GM21576 (cell line): ENCODE results near the gene IL21R.

Experiments used
- ATAC-seq: cut with Tn5 transposase; IDR thresholded peaks from one replicate; pipeline ENCODE4 v1.9.1; 2021; ENCODE audit warnings: mild to moderate bottlenecking, moderate library complexity; ENCODE audit not compliant: unreplicated experiment

Gene IL21R

DNA sequence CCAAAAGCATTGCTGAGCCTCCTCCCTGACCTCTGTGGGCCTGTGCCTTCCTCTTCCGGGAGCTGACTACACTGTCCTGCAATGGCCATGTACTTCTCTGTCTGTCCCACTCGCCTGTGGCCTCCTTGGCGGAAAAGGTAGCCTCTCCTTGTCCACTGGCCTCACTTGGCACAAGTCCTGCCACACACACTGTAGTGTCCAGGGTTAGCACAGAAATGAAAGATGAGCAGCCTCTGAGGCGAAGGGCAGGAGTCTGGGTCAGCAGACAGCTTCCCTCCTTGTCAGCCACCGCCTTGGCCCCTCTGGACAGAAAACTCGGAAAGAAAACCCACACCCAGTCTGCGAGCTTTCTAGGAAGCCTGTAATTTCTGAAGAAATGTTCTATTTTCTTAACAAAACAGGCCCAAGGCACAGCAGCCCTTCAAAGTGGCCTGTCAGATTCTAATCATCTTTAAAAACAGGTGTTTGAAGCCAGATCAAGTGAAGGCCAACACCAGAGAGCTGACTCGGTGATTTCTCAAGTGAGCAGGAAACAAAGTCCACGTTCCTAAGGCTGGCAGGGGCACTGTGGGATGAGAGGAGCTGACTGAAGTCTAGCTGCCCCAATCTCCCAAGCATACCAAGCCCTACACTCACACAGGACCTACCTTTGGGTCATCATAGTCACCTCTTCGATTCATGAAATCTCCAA lies 80.6 kb downstream of the IL21R start:
- no peak for ATAC-seq

DNA sequence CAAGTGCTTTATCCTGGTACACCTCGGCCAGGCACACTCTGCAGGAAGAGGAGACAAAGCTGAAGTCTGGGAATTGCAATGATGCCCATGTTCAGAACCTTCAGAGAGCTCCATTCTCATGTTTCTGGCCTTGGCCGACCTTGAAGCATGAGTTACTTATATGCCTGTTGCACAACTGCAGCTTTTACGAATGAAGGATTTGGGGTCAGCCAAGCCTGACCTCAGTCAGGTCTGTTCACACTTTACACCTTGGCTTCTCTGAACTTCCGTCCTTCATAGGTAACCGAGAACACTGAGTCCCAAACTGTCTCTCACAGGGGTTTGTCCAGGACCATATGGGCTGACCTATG lies 81.1 kb downstream of the IL21R start:
- ATAC-seq = no peak

DNA sequence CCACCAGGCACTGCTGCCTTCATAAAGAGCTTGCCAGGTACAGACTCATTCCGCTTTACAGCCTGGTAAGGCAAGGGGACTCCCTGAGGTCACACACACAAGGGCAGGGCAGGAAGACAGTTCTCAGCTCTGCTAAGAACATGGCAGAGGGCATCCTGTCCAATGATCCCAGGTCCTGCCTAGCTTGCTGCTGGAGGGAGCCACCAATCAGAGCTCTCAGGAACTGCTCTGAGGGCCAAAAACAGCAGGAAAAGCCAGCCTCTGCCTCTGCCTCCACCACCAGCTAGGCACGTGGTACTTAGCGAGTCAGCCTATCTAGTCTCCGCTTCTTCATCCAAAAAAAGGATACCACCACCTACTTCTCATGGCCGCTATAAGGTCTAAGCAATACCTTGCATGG lies 81.7 kb downstream of the IL21R start:
- no peak for ATAC-seq

DNA sequence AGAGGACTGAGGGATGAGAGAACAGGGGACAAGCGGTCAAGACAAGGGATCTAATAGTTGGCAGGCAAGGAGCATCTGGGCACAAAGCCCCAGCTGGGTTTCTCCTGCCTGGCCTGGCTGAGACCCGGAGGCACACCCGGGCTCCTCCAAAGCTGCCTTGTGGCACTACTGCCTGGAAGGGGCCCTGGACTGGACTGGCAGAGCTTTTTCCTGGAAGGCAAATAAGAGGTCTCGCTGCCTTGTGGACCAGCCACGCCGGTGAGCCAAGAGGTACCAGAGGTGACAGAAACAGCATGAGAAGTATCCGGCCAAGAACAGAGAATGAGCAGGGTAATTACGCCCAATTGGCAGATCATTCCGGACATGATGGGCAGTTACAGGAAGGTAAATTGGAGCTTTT lies 83.2 kb downstream of the IL21R start:
- no peak for ATAC-seq

DNA sequence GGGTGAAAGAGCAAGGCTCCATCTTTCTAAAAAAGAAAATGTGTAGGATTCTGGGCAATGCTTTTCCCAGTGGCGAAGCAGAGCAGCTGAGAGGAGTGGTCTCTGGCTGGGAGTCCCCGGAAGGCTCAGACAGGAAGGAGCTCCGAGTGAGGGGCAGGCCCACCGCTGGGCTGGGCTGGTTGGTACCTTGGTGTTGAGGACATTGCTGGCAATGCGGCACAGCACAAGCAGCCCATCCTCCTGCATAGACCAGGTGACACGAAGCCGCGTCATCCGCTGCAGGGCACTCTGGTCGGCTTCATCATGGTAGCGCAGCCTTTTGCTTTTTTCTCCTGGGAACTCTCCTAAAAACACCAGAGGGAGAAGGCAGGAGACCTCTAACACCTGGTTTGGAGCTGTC lies 83.8 kb downstream of the IL21R start:
- no peak for ATAC-seq

DNA sequence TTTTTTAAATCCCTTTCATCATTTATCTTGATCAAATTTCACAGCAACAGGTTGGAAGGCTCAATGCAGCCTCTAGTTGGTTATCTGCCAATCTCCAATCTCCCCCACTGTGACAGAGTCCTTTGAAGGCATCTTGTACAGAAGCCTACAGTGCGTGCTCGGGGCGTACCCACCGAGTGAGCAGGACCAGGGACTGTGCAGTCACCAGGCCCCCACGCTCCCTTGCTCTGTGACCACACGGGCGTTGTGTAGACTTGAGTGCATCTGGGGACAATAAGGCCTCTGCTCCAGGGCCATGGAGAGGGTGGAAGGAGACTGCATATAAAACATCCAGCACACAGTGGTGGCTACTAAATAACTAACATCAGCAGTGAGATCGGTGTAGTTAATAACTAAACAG lies 84.4 kb downstream of the IL21R start:
- ATAC-seq = no peak

DNA sequence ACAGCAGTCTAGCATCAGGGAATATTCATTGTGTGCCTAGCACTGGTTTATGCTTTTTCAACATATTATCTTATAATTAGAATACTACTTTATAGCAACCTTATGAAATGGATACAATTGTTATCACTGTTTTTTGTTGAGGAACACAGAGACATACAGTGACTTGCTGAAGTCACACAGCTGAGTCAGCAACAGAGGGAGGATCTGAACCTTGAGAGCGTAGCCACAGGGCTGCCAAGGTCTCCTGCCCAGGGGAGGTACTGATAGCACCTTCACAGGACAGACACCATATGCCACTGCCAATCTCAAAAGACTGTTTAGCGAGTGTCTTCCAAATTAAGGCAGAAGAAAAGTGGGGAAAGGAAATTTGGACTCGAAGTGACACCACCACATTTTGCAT lies 84.8 kb downstream of the IL21R start:
- no peak for ATAC-seq

DNA sequence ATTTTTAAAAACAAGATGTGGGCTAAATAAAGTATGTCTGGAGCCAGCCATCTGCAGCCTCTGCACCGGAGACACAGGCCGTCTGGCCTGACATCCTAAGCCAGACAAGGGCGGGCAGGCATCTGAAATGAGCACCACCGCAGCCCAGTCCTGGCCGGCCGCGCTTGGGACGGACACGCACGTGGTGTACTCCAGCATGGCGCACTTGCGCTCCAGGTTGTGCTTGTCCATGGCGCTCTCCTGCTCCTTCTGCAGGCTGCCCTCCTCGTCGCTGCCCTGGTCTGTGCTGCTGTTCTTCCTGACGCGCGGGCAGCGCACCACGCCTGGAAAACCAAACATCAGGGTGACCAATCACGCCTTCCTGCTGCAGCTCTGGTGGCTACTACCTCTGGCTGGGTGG lies 87.4 kb downstream of the IL21R start:
- ATAC-seq = no peak

DNA sequence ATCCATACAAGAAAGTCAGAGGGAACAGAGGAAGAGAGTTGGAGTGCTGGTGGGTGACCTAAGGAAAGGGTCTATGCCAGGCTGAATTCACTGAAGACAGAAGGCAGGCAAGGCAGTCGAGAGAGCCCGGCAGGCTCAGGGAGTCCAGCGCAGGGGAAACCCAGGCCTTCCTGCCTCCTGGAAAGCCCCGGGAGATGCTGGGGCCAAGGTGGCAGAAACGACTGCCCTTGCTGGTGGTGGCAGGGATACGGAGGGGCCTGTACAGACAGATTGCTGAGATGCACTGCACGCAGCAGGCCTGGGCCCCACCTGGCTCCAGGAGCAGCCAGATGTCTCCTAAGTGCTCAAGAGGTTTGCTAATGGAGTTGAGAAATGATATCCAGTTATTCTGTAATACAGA lies 87.9 kb downstream of the IL21R start:
- no peak for ATAC-seq

DNA sequence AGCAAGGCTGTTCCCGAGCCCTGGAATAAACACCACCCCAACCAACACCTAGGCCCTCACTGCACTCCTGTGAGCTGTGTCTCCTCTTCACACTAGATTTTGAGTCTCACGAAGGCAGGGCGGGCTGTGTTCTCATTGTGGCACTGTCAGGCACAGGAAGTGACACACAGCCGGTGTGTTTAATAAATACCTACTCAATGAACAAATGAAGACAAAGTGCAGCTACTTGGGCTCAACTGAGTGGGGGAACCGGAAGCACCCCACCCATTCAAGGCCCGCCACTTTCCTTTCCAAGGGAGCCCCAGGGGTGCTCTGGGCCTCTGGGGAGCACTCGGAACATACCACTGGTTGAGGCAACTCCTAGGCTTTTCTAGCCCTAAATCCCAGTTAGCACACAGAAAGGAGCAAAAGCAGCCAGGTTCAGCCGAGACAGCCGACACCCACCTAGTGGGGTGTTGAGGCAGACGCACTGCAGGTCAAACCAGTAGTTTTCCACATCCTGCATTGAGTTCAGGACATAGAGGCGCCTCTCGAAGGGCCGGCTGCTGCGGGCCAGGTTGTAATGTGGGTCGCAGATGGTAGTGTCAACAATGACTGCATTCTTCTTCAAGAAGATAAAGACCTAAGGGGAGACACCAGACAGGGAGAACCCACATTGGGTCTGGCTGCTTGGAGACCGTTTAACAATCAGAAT lies 90.1 kb downstream of the IL21R start:
- no peak for ATAC-seq

DNA sequence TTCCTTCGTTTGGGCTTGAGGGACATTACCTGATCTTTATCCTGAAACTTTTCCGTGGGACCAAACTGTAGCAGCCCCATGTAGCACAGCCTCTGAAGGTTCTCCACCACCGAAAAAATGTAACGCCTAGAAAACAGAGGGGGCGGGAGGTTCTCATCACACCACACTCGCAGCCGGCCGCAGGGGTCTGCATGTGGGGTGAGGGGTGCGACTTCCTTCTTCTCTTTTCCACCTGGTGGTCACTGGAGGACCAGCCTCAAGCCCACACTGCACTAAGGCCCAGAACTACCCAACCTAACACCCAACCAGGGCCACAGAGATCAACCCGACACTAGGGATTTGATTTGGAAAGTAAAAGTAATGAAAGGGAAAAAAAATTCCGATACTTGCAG lies 90.6 kb downstream of the IL21R start:
- no peak for ATAC-seq

DNA sequence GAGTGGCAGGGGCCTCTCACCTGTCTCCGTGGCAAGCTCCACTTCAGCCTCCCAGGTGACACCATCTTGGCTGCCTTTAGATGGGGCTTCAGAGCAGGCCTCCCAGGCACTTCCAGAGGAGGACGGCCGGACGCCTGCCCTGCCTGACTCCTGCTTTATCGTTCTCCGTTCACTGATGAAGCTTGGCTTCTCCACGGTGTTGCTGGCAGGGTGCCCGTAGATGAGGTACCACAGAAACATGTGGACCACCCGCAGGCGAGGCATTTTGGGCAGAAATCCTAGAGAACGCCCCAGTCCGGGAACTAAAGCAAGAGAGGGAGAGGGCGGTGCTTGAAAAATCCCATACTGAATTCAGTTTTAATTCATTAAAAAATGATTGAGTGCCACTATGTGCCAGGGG lies 93.2 kb downstream of the IL21R start:
- no peak for ATAC-seq

DNA sequence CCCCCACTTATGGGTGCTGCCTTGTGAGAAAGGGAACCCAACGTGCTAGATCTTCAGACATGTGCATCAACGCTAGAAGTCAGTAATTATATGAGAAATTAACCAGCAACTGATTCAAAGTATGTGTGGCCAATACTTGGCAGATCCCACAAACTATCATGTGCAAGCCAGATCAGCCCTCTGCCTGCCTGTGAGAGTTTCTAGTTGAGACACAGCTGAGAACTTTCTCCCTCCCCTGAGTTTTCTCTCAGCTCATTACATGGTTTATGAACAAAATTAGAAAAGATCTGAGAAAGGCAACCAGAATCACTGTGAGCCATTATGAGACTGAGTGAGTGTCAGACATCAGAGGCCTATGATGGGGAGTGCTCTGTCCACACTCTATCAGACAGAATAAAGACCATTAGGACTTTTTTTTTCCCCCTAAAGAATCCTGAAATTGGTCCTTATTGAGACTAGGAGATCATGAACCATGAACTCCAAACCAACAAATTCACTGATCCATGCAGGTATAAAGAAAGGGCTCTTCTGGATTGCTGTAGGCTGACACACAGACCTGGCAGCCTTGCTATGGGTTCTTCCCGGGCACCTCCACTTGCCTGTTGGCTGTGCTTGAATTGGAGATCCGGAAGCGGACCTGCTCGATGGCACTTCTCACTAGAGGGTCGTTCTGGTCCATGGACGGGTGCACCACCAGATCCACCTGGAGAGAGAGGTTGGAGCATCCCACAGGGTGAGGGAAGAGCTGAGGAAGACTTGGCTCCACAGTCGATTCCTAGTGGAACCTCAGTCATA lies 96.3 kb downstream of the IL21R start:
- no peak for ATAC-seq

DNA sequence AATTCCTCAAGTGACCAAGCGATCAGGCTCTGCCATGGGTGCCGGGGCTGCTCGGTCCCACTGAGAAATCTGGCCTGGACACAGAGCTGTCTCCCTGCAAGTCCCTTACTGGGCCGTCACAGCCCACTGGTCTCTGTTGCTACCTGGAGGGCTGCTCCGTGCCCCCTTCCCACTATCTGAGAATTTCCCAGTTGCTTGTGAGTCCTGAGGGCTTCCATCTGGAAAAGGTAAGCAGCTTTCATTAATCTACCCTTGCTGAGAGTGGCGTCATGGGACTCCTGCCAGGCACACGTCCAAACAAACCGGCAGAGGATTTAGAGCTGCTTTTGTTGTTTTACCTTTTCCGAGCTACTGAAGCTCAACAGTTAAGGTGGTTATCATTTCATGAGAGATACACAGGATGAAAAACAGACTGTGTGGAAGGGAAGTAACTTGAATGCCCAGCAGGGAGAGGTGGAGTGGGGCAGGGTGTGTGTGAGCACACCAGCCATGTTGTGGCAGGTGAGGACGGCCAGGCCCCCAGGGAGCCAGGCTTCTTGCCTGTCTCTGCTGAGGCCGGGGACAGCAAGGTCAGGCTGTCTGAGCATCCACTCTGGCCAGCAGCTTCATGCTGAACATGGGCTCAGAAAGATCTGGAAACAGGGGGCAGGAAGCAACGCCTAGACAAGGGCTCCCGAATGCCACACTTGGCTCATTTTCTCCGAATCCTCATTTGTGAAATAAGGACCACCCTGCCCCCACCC lies 97.1 kb downstream of the IL21R start:
- no peak for ATAC-seq

DNA sequence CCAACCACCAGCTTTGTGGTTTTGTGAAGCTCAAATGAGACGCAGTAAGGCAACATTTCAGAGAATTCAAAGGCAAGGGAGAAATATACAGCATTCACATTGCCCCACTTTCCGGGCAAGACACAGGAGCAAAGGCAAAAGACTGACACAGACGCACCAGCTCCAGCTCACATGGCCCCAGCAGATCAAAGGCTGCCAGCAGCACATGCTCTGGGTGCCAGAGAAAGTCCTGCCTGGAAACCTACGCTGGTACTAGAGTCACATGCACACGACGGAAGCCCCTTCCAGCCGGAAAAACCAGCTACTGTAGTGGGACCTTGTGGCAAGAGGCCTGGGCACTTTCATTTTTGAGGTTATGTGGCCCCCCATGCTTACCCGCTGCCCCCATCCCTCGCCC lies 97.7 kb downstream of the IL21R start:
- no peak for ATAC-seq

DNA sequence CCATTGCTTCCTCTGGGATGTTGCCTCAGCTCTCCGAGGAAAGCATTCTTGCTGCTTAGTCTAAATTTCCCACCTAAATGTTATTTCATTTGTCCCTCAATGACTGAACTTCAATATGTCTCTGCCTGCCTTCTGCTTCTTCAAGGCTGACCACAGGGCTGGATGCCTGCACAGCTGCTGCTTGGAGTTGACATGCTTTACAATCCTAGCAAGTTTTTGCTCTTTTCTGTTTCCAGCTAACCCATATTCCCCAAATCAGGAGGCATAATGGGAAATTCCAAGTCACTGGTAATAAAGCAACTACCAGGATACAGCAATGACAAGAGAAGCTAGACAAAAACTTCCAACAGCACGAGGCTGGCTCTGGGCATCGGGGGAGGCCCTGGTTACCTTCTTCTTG lies 98.8 kb downstream of the IL21R start:
- ATAC-seq = no peak
